NCI-H2196 (cell line): ENCODE data around the gene CCND1.
A peak's percentile ranks its signal among the peaks of the same experiment; 100 is the strongest.
"Not testable (repeated sequence)": the region's sequence is repeated elsewhere in the genome, so short reads cannot be mapped to it uniquely, and the experiment has no call there.

ENCODE experiments used
- DNase-seq: peaks from one replicate; lab custom pipeline; 2025; ENCODE audit not compliant: unreplicated experiment; lab: John Stamatoyannopoulos, UW

The CCND1 gene

GRCh38 chr11:69617682-69618081, 23.3 kb upstream of the CCND1 start:
- DNase-seq = no peak

GRCh38 chr11:69618237-69618636, 22.7 kb upstream of the CCND1 start:
- no peak for DNase-seq

- DNase-seq = no peak
These were observed 20.2 kb upstream of the CCND1 start for GRCh38 chr11:69620683-69621290.

DNA sequence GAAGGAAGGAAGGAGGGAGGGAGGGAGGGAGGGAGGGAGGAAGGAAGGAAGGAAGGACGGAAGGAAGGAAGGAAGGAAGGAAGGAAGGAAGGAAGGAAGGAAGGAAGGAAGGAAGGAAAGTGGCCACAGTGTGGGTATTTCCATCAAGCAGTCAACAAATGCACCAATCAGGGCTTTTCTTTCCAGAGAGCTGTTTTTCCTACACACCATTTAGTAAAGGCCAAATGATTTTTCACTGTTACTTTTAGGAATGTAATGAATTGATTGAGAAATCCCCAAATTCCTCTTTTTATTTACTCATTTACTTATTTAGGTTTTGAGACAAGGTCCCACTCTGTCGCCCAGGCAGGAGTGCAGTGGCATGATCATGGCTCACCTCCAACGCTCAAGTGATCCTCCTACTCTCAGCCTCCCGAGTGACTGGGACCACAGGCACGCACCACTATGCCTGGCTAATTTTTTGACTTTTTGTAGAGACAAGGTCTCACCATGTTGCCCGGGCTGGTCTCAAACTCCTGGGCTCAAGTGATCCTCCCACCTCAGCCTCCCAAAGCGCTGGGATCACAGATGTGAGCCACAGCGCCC, 18.8 kb upstream of the CCND1 start:
- DNase-seq = not testable (repeated sequence)

- DNase-seq = no peak
These were observed 16.7 kb upstream of the CCND1 start for GRCh38 chr11:69624293-69624692.

DNA sequence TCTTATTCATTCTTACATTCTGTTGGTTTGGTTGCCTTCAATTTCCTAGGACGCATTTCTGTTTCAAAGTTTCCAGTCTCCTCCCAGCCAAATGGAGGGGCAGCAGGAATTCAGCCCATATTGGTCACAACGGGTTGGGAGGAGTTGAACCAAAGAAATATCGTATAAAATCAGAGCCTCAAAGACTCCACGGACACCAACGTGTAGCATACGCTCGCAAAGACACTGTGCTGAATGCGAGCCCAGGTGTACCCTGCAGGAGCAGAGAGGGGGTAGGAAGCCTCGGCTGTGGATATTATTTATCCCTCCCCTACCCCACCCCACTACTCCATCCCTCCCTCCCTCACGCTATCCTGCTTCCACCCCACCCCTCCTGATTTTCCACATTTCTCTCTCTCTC, 15.5 kb upstream of the CCND1 start:
- no peak for DNase-seq

GRCh38 chr11:69627551-69627950, 13.4 kb upstream of the CCND1 start:
- no peak for DNase-seq

DNA sequence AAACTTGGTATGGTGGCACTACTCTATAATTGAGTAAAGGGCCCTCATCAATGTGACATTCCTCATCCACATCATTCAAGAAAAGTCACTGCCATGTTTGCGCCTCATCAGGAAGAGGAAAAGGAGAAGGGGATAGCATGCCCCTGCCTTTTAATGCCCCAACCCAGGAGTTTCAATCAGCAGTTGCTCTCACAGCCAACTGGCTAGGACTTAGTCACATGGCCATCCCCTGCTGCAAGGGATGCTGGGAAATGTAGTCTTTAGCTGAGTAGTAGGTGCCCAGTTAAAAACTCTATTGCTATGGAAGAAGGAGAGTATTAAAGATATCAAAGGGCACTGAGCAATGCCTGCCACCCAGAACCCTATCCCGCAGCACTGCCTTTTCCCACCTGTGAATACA, 10.9 kb upstream of the CCND1 start:
- no peak for DNase-seq

GRCh38 chr11:69630424-69630823, 10.5 kb upstream of the CCND1 start:
- no peak for DNase-seq

DNA sequence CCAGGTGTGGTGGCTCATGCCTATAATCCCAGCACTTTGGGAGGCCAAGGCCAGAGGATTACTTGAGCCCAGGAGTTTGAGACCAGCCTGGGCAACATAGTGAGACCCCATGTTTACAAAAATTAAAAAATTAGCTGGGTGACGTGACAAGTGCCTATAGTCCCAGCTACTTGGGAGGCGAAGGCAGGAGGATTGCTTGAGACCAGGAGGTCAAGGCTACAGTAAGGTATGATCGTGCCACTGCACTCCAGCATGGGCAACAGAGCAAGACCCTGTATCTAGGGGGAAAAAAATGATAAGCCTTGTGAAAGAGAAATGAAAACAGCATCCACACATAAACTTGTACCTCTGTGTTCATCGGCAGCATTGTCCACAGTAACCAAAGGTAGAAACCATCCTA, 8.1 kb upstream of the CCND1 start:
- no peak for DNase-seq

- DNase-seq = no peak
These were observed 6.9 kb upstream of the CCND1 start for GRCh38 chr11:69634069-69634468.

- DNase-seq = no peak
These were observed 6.4 kb upstream of the CCND1 start for GRCh38 chr11:69634590-69634989.

GRCh38 chr11:69635195-69635594, 5.8 kb upstream of the CCND1 start:
- no peak for DNase-seq

- no peak for DNase-seq
These were observed 5.0 kb upstream of the CCND1 start for GRCh38 chr11:69635804-69636511.

GRCh38 chr11:69636512-69637197, 4.3 kb upstream of the CCND1 start:
- peak; percentile 56 for DNase-seq

DNA sequence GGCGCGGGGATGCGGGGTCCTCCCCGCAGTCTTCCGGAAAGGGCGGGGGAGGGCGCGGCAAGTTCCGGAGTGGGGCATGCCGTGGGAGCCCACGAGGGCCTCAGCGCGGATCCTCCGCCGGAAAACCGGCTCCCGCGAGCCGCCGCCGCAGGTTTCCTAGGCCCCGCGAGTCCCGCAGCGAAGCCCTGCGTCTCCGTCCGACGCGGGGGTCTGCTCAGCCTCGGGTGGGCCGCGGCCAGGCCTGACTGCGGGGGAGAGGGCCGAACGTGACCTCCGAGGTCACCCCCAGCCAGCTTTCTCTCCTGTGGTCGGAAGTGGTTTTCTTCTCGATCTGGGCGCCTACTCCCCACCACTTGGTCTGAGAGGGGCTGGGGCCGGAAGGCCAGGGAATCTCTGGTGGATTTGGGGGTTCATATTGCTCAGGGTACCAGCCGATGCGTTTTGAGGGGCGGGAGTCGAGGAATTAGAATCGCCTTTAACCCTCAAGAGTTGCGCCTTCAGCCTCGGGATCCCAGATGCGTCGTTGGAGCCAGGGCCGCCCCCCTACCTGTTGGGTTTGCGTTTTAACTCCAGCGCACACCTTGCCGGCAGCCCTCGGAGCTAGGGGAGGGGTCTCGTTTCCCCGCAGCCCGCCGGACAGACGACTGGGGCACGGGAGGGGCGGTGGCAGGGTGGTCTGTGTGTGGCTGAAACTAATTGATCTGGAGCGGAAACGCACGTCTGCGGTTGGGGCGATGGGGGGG, 3.6 kb upstream of the CCND1 start:
- DNase-seq = no peak

- peak; percentile 17 for DNase-seq
These were observed 2.8 kb upstream of the CCND1 start for GRCh38 chr11:69637941-69638871.

GRCh38 chr11:69638941-69639681, 1.8 kb upstream of the CCND1 start:
- peak; percentile 89 for DNase-seq

- no peak for DNase-seq
These were observed 1.1 kb upstream of the CCND1 start for GRCh38 chr11:69639831-69640230.
